Measurements from ENCODE around the gene SPECC1.

The SPECC1 gene

DNA sequence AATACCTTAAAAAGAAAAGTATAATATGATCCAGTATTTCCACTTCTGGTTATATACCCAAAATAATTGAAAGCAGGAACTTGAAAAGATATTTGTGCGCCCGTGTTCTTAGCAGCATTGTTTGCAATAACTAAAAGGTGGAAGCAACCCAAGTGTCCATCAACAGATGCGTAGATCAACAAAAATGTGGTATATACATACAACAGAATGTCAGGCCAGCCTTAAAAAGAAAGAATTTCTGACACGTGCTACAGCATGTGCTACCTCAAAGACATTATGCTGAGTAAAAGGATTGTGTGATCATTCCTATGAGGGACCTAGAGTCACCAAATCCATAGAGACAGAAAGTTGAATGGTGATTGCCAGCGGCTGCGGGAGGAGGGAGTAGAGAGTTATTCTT is 133.1 kb downstream of the SPECC1 start:
- no peaks in the 10 kb centered on the region for H3K4me1 ChIP-seq (ENCODE audit: insufficient read depth, insufficient read length)
- H3K4me3 ChIP-seq (ENCODE audit: insufficient read length, low read depth) = no peak overlapping the region
- DNase-seq (ENCODE audit: low read depth, low spot score) = no peak
- no peaks in the 10 kb centered on the region for H3K36me3 ChIP-seq (ENCODE audit: insufficient read depth, insufficient read length, low read length)
- H3K9me3 ChIP-seq (ENCODE audit: insufficient read depth, low read length) = no peaks in the 10 kb centered on the region
- TF ChIP-seq ZNF274 (IDR thresholded peaks at IDR 0.05; ENCODE audit: low read depth, low read length) (no peak), SUZ12 (IDR thresholded peaks at IDR 0.05; ENCODE audit: extremely low read depth, insufficient read depth, insufficient read length) (no peak), YY1 (IDR thresholded peaks at IDR 0.05; ENCODE audit: insufficient read depth, insufficient read length) (no peak)
- H3K27me3 ChIP-seq (ENCODE audit: insufficient read depth, insufficient read length) = no peaks in the 10 kb centered on the region
- H3K9ac ChIP-seq (ENCODE audit: insufficient read length, low read depth) = no peak overlapping the region

DNA sequence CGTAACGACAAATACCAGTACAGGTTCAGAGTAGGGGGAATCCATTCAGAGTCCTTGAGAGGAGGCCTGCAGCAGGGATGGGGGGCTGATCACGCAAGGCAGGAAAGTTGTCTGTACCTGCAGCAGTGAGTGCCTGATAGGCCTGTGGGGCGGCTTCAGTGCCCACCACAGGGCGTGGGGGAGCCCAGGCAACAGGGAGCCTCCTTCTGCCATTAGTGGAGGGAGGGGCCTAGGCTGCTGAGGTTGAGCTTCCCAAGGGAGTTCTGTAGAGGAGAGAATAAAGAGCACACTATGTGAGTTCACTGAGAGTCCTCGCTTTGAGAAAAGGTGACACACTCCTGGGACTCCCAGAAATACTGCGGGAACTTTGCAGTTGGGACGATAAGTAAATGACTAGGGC is 134.6 kb downstream of the SPECC1 start:
- TF ChIP-seq SUZ12 (IDR thresholded peaks at IDR 0.05; ENCODE audit: extremely low read depth, insufficient read depth, insufficient read length) (no peak), ZNF274 (IDR thresholded peaks at IDR 0.05; ENCODE audit: low read depth, low read length) (no peak), YY1 (IDR thresholded peaks at IDR 0.05; ENCODE audit: insufficient read depth, insufficient read length) (no peak)

DNA sequence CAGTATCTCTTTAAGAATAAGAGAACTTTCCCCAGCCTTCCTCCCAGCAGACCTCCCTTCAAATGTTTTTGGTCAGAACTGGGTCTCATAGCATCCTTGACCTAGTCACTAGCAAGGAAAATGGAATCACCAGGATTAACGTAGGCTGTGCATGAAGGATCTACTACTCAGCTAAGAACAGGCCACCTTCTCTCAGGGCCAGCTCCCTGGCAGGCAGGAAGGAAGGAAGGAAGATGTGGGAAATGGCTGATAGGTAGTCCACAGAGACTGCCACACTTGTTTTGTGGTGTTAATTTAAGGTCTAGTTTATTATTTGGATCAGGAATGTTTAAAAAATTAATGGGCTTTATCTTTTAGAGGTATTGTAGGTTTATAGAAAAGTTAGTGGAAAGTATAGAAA is 136.4 kb downstream of the SPECC1 start:
- no peak for DNase-seq (ENCODE audit: low read depth, low spot score)
- Histone ChIP-seq H3K27me3 (ENCODE audit: insufficient read depth, insufficient read length) (no peaks in the 10 kb centered on the region), H3K36me3 (ENCODE audit: insufficient read depth, insufficient read length, low read length) (no peaks in the 10 kb centered on the region), H3K9me3 (ENCODE audit: insufficient read depth, low read length) (no peaks in the 10 kb centered on the region), H3K9ac (ENCODE audit: insufficient read length, low read depth) (no peak overlapping the region), H3K4me1 (ENCODE audit: insufficient read depth, insufficient read length) (no peaks in the 10 kb centered on the region), H3K4me3 (ENCODE audit: insufficient read length, low read depth) (no peak overlapping the region)
- no peak for TF ChIP-seq YY1 (IDR thresholded peaks at IDR 0.05; ENCODE audit: insufficient read depth, insufficient read length)
- no peak for TF ChIP-seq SUZ12 (IDR thresholded peaks at IDR 0.05; ENCODE audit: extremely low read depth, insufficient read depth, insufficient read length)
- TF ChIP-seq ZNF274 (IDR thresholded peaks at IDR 0.05; ENCODE audit: low read depth, low read length) = no peak

More for the DNA sequence above, 134.6 kb downstream of the SPECC1 start:
- no peak for DNase-seq (ENCODE audit: low read depth, low spot score)
- no peaks in the 10 kb centered on the region for H3K36me3 ChIP-seq (ENCODE audit: insufficient read depth, insufficient read length, low read length)
- H3K4me3 ChIP-seq (ENCODE audit: insufficient read length, low read depth) = no peak overlapping the region
- H3K4me1 ChIP-seq (ENCODE audit: insufficient read depth, insufficient read length) = no peaks in the 10 kb centered on the region
- H3K27me3 ChIP-seq (ENCODE audit: insufficient read depth, insufficient read length) = no peaks in the 10 kb centered on the region
- no peaks in the 10 kb centered on the region for H3K9me3 ChIP-seq (ENCODE audit: insufficient read depth, low read length)
- H3K9ac ChIP-seq (ENCODE audit: insufficient read length, low read depth) = no peak overlapping the region

DNA sequence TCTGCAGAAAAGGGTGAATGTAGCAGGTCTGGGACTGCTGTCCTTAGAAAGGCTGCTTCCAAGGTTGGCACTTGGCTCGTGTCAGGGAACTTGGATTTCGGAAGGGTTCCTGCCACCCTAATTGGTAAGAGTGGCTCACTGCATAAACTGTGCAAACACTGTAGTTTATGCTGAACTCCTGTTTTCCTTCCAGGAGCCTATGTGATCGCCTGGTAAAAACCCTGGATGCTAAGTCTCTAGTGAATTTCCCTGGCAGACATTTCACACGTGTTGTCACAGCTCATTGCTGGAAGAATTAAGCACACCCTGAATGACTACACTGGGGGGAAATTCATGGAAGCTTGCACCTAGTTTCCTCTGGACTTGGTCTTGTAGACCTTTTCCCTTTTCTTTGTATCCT is 140.1 kb downstream of the SPECC1 start:
- no peaks in the 10 kb centered on the region for H3K4me1 ChIP-seq (ENCODE audit: insufficient read depth, insufficient read length)
- H3K27me3 ChIP-seq (ENCODE audit: insufficient read depth, insufficient read length) = peaks cover 7% of the 10 kb centered on the region
- no peak for DNase-seq (ENCODE audit: low read depth, low spot score)
- TF ChIP-seq SUZ12 (IDR thresholded peaks at IDR 0.05; ENCODE audit: extremely low read depth, insufficient read depth, insufficient read length) = no peak
- H3K4me3 ChIP-seq (ENCODE audit: insufficient read length, low read depth) = no peak overlapping the region
- no peaks in the 10 kb centered on the region for H3K36me3 ChIP-seq (ENCODE audit: insufficient read depth, insufficient read length, low read length)
- no peak overlapping the region for H3K9ac ChIP-seq (ENCODE audit: insufficient read length, low read depth)
- no peaks in the 10 kb centered on the region for H3K9me3 ChIP-seq (ENCODE audit: insufficient read depth, low read length)

DNA sequence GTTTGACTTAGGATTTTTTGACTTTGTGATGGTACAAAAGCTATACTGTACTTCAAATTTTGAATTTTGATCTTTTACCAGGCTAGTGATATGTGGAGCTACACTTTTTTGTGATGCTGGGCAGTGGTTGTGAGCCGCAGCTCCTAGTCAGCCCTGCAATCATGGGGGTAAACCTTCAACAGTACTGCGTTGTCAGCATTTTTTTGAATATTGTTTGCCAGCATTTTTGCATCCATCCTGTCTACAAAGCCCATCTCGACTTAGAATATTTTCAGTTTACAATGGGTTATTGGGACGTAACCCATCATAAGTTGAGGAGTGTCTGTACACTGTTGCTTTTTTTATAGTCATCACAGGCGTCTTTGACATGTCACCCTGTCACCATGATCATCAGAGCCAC is 142.0 kb downstream of the SPECC1 start:
- Histone ChIP-seq H3K4me3 (ENCODE audit: insufficient read length, low read depth) (no peak overlapping the region), H3K9me3 (ENCODE audit: insufficient read depth, low read length) (no peaks in the 10 kb centered on the region), H3K4me1 (ENCODE audit: insufficient read depth, insufficient read length) (no peaks in the 10 kb centered on the region), H3K36me3 (ENCODE audit: insufficient read depth, insufficient read length, low read length) (no peaks in the 10 kb centered on the region), H3K9ac (ENCODE audit: insufficient read length, low read depth) (no peak overlapping the region), H3K27me3 (ENCODE audit: insufficient read depth, insufficient read length) (peaks cover 17% of the 10 kb centered on the region)
- no peak for DNase-seq (ENCODE audit: low read depth, low spot score)
- TF ChIP-seq YY1 (IDR thresholded peaks at IDR 0.05; ENCODE audit: insufficient read depth, insufficient read length) = no peak
- TF ChIP-seq ZNF274 (IDR thresholded peaks at IDR 0.05; ENCODE audit: low read depth, low read length) = no peak
- TF ChIP-seq SUZ12 (IDR thresholded peaks at IDR 0.05; ENCODE audit: extremely low read depth, insufficient read depth, insufficient read length) = no peak

DNA sequence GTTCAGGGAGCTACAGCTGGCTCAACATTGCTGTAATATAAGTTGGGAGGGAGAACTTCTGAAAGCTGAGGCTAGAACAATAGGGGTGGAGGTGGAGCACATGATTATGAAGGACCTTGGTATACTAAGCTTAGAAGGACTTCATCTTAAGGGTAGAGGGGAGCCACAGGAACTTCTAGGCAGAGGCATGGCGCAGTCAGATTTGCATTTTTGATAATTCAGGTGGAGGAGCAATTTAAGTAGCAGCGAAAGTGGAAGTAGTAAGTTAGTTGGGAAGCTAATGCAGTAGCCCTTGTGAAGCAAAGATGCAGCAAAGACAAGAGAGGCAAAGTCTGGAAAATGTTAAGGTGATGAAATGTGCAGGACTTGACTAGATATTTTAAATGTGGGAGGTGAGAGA is 144.1 kb downstream of the SPECC1 start:
- Histone ChIP-seq H3K9ac (ENCODE audit: insufficient read length, low read depth) (no peak overlapping the region), H3K36me3 (ENCODE audit: insufficient read depth, insufficient read length, low read length) (peaks cover 4% of the 10 kb centered on the region), H3K9me3 (ENCODE audit: insufficient read depth, low read length) (no peaks in the 10 kb centered on the region), H3K4me1 (ENCODE audit: insufficient read depth, insufficient read length) (no peaks in the 10 kb centered on the region), H3K27me3 (ENCODE audit: insufficient read depth, insufficient read length) (peaks cover 17% of the 10 kb centered on the region), H3K4me3 (ENCODE audit: insufficient read length, low read depth) (no peak overlapping the region)
- TF ChIP-seq YY1 (IDR thresholded peaks at IDR 0.05; ENCODE audit: insufficient read depth, insufficient read length) = no peak
- no peak for DNase-seq (ENCODE audit: low read depth, low spot score)

DNA sequence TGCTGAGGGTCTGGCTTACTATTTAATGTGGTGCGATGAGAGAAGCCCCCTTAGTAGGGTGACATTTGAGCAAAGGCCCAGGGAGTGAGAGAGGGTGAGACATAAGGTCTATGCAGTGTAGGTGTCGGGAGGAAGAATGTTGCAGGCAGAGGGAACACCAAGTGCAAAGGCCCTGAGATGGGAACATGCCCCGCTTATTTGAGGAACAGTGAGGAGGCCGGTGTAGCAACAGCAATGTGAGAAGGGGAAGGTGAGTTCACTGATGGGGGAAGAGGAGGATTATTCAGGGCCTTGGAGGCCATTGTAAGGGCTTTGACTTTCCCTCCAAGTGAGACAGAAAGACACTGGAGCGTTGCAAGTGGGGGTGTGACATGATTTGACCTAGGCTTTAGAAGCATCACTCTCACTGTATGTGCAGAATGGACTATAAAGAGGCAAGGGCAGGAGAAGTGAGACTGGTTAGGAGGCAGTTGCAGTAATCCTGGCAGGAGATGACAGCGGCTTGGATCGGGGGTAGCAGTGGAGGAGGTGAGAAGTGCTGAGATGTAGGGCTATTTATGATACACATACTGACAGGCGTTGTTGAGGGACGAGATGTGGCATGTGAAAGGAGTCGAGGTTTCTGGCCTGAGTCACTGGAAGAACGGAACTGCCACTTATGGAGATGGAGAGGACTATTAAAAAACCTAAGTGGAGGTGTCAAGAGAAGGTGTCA is 145.3 kb downstream of the SPECC1 start:
- Histone ChIP-seq H3K9me3 (ENCODE audit: insufficient read depth, low read length) (no peaks in the 10 kb centered on the region), H3K4me3 (ENCODE audit: insufficient read length, low read depth) (no peak overlapping the region), H3K27me3 (ENCODE audit: insufficient read depth, insufficient read length) (peaks cover 17% of the 10 kb centered on the region), H3K4me1 (ENCODE audit: insufficient read depth, insufficient read length) (no peaks in the 10 kb centered on the region), H3K9ac (ENCODE audit: insufficient read length, low read depth) (no peak overlapping the region), H3K36me3 (ENCODE audit: insufficient read depth, insufficient read length, low read length) (peaks cover 4% of the 10 kb centered on the region)
- no peak for DNase-seq (ENCODE audit: low read depth, low spot score)
- TF ChIP-seq ZNF274 (IDR thresholded peaks at IDR 0.05; ENCODE audit: low read depth, low read length) = no peak
- TF ChIP-seq SUZ12 (IDR thresholded peaks at IDR 0.05; ENCODE audit: extremely low read depth, insufficient read depth, insufficient read length) = no peak
- no peak for TF ChIP-seq YY1 (IDR thresholded peaks at IDR 0.05; ENCODE audit: insufficient read depth, insufficient read length)

Data from NT2/D1 (cell line).